Measurements from ENCODE around the gene EXOC4. TPM values are rescaled to one million over a fixed set of nuclear protein-coding genes. Genes with fewer than 3 reads are reported as not detected.

Gene EXOC4
- total RNA-seq, 4 donors from 2014 or later = 60.0 to 187 (median 80.1) TPM

- H3K27me3 ChIP-seq = no peaks in the 10 kb centered on the region
- TF ChIP-seq POLR2AphosphoS5 (IDR thresholded peaks at IDR 0.05) = no peak
- no peak for TF ChIP-seq POLR2A (IDR thresholded peaks at IDR 0.05)
- TF ChIP-seq CTCF (IDR thresholded peaks at IDR 0.05) = no peak
- no peak for TF ChIP-seq EP300 (IDR thresholded peaks at IDR 0.05)
- no peak for DNase-seq (ENCODE audit: low spot score in 2 of 2)
- H3K4me3 ChIP-seq = no peak overlapping the region
- no peaks in the 10 kb centered on the region for H3K9me3 ChIP-seq
- no peak overlapping the region for H3K27ac ChIP-seq
- 21% methylated on average over 3 of the region's 3 CpGs for WGBS
- H3K4me1 ChIP-seq = peaks cover 34% of the 10 kb centered on the region
- no peaks in the 10 kb centered on the region for H3K36me3 ChIP-seq
These were observed 183.1 kb downstream of the EXOC4 start for GRCh38 chr7:133436014-133436428.

GRCh38 chr7:133437544-133437943, 184.7 kb downstream of the EXOC4 start:
- WGBS = 58% methylated on average over 4 of the region's 4 CpGs

GRCh38 chr7:133442818-133443217, 189.9 kb downstream of the EXOC4 start:
- H3K36me3 ChIP-seq = no peaks in the 10 kb centered on the region
- H3K9me3 ChIP-seq = no peaks in the 10 kb centered on the region
- DNase-seq (ENCODE audit: low spot score in 2 of 2) = no peak
- H3K27ac ChIP-seq = no peak overlapping the region
- H3K4me1 ChIP-seq = no peaks in the 10 kb centered on the region
- TF ChIP-seq CTCF (IDR thresholded peaks at IDR 0.05) (no peak), EP300 (IDR thresholded peaks at IDR 0.05) (no peak), POLR2A (IDR thresholded peaks at IDR 0.05) (no peak), POLR2AphosphoS5 (IDR thresholded peaks at IDR 0.05) (no peak)
- no peaks in the 10 kb centered on the region for H3K27me3 ChIP-seq
- no peak overlapping the region for H3K4me3 ChIP-seq
- WGBS = 93% methylated on average over 3 of the region's 3 CpGs

More at GRCh38 chr7:133437544-133437943, 184.7 kb downstream of the EXOC4 start:
- Histone ChIP-seq H3K36me3 (no peaks in the 10 kb centered on the region), H3K4me3 (no peak overlapping the region), H3K9me3 (no peaks in the 10 kb centered on the region), H3K27me3 (no peaks in the 10 kb centered on the region), H3K27ac (no peak overlapping the region), H3K4me1 (peaks cover 28% of the 10 kb centered on the region)
- TF ChIP-seq POLR2AphosphoS5 (IDR thresholded peaks at IDR 0.05) (no peak), POLR2A (IDR thresholded peaks at IDR 0.05) (no peak), CTCF (IDR thresholded peaks at IDR 0.05) (no peak), EP300 (IDR thresholded peaks at IDR 0.05) (no peak)
- DNase-seq (ENCODE audit: low spot score in 2 of 2) = no peak

GRCh38 chr7:133445617-133446016, 192.7 kb downstream of the EXOC4 start:
- DNase-seq (ENCODE audit: low spot score in 2 of 2) = no peak
- no peak for TF ChIP-seq CTCF (IDR thresholded peaks at IDR 0.05)
- no peak for TF ChIP-seq EP300 (IDR thresholded peaks at IDR 0.05)
- no peak for TF ChIP-seq POLR2A (IDR thresholded peaks at IDR 0.05)
- TF ChIP-seq POLR2AphosphoS5 (IDR thresholded peaks at IDR 0.05) = no peak
- H3K9me3 ChIP-seq = no peaks in the 10 kb centered on the region
- no peaks in the 10 kb centered on the region for H3K36me3 ChIP-seq
- H3K27ac ChIP-seq = no peak overlapping the region
- H3K4me3 ChIP-seq = no peak overlapping the region
- no peaks in the 10 kb centered on the region for H3K4me1 ChIP-seq
- 98% methylated on average over 6 of the region's 6 CpGs for WGBS
- no peaks in the 10 kb centered on the region for H3K27me3 ChIP-seq

GRCh38 chr7:133448012-133448411, 195.1 kb downstream of the EXOC4 start:
- Histone ChIP-seq H3K27me3 (no peaks in the 10 kb centered on the region), H3K27ac (no peak overlapping the region), H3K4me1 (no peaks in the 10 kb centered on the region), H3K9me3 (no peaks in the 10 kb centered on the region), H3K4me3 (no peak overlapping the region), H3K36me3 (no peaks in the 10 kb centered on the region)
- 100% methylated on average over 1 of the region's 1 CpG for WGBS
- no peak for DNase-seq (ENCODE audit: low spot score in 2 of 2)
- TF ChIP-seq POLR2A (IDR thresholded peaks at IDR 0.05) (no peak), POLR2AphosphoS5 (IDR thresholded peaks at IDR 0.05) (no peak), EP300 (IDR thresholded peaks at IDR 0.05) (no peak), CTCF (IDR thresholded peaks at IDR 0.05) (no peak)
